Measurements from ENCODE around the gene EID3. TPM values are rescaled to one million over a fixed set of nuclear protein-coding genes. Genes with fewer than 3 reads are reported as not detected.

EID3 gene
- total RNA-seq, 1 experiment from 2014 or later: 2.7 TPM

DNA sequence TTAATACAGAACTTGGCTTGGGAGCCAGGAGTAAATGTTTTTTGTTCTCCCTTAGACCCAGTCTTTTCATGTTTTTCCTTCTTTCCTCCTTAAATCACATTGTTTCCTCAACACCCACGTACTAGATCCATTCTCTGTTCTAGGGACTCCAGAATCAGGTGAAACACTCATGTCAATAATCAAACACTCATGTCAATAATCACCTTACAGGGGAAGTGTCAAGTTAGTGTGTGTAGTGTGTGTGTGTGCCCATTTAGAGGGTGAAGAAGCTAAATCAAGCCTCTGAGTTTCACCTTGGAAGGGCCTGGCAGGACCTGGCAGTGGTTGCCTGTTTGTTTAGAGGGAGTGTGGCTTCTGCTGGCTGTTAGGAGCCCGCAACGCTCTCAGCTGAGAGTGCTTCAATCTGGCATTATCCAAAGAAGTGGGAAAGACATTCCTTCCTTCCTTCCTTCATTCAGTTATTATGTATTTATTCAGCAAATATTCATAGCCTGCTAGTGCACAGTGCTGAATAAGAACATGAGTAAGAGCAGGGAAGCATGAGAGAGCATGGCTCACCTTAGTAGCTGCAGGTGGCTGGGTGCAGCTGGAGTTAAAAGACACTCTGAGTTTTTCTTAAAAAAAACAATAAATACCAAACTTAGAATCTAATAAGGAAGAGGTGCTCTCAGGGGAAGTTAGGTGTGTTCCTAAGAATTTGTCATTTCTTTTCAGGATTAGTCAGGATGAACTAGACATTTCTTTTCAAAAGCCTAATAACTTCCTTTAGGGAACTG lies 17.6 kb upstream of the EID3 start:
- Histone ChIP-seq H3K36me3 (ENCODE audit: insufficient read depth, low read length) (peaks cover 3% of the 10 kb centered on the region; the same call in 1 of the 2 replicates), H3K4me2 (ENCODE audit: low read depth, low read length, poor library complexity, severe bottlenecking) (peak overlapping the region; percentile 96), H3K79me2 (ENCODE audit: low read length) (peaks cover 36% of the 10 kb centered on the region), H3K9me2 (replicated peaks; ENCODE audit: insufficient read depth, low read length) (no peaks in the 10 kb centered on the region), H4K20me1 (ENCODE audit: insufficient read depth, low read depth, low read length) (no peaks in the 10 kb centered on the region), H3K27ac (ENCODE audit: low read length) (peak overlapping the region; percentile 90), H3K4me1 (ENCODE audit: low read length) (peaks cover 35% of the 10 kb centered on the region), H2AFZ (ENCODE audit: low read length) (peak overlapping the region; percentile 74), H3K4me3 (ENCODE audit: low read length) (peak overlapping the region; percentile 74; the same call in 1 of the 2 replicates), H3K9me3 (ENCODE audit: low read length) (no peaks in the 10 kb centered on the region), H3K27me3 (ENCODE audit: low read length) (no peaks in the 10 kb centered on the region), H3K9ac (ENCODE audit: low read length) (peak overlapping the region; percentile 56)
- peak; percentile 56 for DNase-seq

GRCh38 chr12:104286516-104287482 lies 16.7 kb upstream of the EID3 start:
- DNase-seq: peak; percentile 98
- H3K4me3 ChIP-seq (ENCODE audit: low read length): peak overlapping the region; percentile 74
- peaks cover 42% of the 10 kb centered on the region for H3K79me2 ChIP-seq (ENCODE audit: low read length)
- H3K9me2 ChIP-seq (replicated peaks; ENCODE audit: insufficient read depth, low read length): no peaks in the 10 kb centered on the region
- H3K27me3 ChIP-seq (ENCODE audit: low read length): no peaks in the 10 kb centered on the region
- H3K9ac ChIP-seq (ENCODE audit: low read length): peak overlapping the region; percentile 82
- peak overlapping the region; percentile 90 for H3K27ac ChIP-seq (ENCODE audit: low read length)
- H3K36me3 ChIP-seq (ENCODE audit: insufficient read depth, low read length): peaks cover 6% of the 10 kb centered on the region; the same call in 1 of the 2 replicates
- H3K4me2 ChIP-seq (ENCODE audit: low read depth, low read length, poor library complexity, severe bottlenecking): peak overlapping the region; percentile 96
- peaks cover 33% of the 10 kb centered on the region for H3K4me1 ChIP-seq (ENCODE audit: low read length)
- no peaks in the 10 kb centered on the region for H3K9me3 ChIP-seq (ENCODE audit: low read length)
- no peaks in the 10 kb centered on the region for H4K20me1 ChIP-seq (ENCODE audit: insufficient read depth, low read depth, low read length)
- peak overlapping the region; percentile 74; the same call in 1 of the 2 replicates for H2AFZ ChIP-seq (ENCODE audit: low read length)

DNA sequence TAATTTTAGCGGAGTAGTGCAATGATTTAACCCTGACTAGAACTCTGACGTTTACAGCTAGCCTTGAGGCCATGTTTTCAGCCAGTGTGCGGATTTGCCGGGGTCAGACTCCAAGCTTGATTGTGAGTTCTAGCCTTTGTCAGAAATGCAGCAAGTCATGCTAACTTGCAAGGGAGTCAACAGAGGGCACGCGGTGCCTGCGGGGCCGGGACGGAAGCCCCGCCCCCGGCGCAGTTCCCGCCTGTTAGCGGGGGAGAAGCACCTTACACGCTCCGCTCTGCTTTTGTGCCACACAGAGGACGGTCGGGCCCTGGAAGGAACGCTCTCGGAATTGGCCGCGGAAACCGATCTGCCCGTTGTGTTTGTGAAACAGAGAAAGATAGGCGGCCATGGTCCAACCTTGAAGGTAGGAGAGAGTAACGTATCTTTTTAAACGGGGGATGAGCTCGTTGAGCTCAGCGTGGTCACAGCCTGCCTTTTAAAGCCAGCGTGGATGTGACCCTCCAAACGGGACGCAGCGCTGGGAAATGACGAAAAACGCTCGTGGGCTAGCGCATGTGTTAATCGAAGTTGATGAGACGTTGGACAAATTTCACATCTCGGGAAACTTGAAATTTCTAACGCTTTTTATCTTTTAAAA lies 14.8 kb upstream of the EID3 start:
- Histone ChIP-seq H3K4me2 (ENCODE audit: low read depth, low read length, poor library complexity, severe bottlenecking) (peak overlapping the region; percentile 96), H3K36me3 (ENCODE audit: insufficient read depth, low read length) (peaks cover 19% of the 10 kb centered on the region; the same call in 1 of the 2 replicates), H3K79me2 (ENCODE audit: low read length) (peaks cover 61% of the 10 kb centered on the region), H3K9me3 (ENCODE audit: low read length) (no peaks in the 10 kb centered on the region), H3K4me3 (ENCODE audit: low read length) (peak overlapping the region; percentile 74), H3K4me1 (ENCODE audit: low read length) (peaks cover 26% of the 10 kb centered on the region), H2AFZ (ENCODE audit: low read length) (peak overlapping the region; percentile 64; the same call in 1 of the 2 replicates), H3K9ac (ENCODE audit: low read length) (peak overlapping the region; percentile 82), H3K27ac (ENCODE audit: low read length) (peak overlapping the region; percentile 90), H3K27me3 (ENCODE audit: low read length) (no peaks in the 10 kb centered on the region), H4K20me1 (ENCODE audit: insufficient read depth, low read depth, low read length) (peaks cover 8% of the 10 kb centered on the region; the same call in 1 of the 2 replicates), H3K9me2 (replicated peaks; ENCODE audit: insufficient read depth, low read length) (no peaks in the 10 kb centered on the region)
- peak; percentile 95 for DNase-seq

- no peak overlapping the region for H2AFZ ChIP-seq (ENCODE audit: low read length)
- peaks cover 75% of the 10 kb centered on the region for H3K79me2 ChIP-seq (ENCODE audit: low read length)
- no peaks in the 10 kb centered on the region for H3K9me3 ChIP-seq (ENCODE audit: low read length)
- H3K4me1 ChIP-seq (ENCODE audit: low read length): peaks cover 26% of the 10 kb centered on the region
- H4K20me1 ChIP-seq (ENCODE audit: insufficient read depth, low read depth, low read length): peaks cover 15% of the 10 kb centered on the region; the same call in 1 of the 2 replicates
- DNase-seq: no peak
- peaks cover 21% of the 10 kb centered on the region; the same call in 1 of the 2 replicates for H3K36me3 ChIP-seq (ENCODE audit: insufficient read depth, low read length)
- H3K9ac ChIP-seq (ENCODE audit: low read length): no peak overlapping the region
- no peak overlapping the region for H3K27ac ChIP-seq (ENCODE audit: low read length)
- H3K4me2 ChIP-seq (ENCODE audit: low read depth, low read length, poor library complexity, severe bottlenecking): peak overlapping the region; percentile 96
- no peaks in the 10 kb centered on the region for H3K9me2 ChIP-seq (replicated peaks; ENCODE audit: insufficient read depth, low read length)
- H3K4me3 ChIP-seq (ENCODE audit: low read length): no peak overlapping the region
- H3K27me3 ChIP-seq (ENCODE audit: low read length): no peaks in the 10 kb centered on the region
These were observed 13.2 kb upstream of the EID3 start for GRCh38 chr12:104290320-104290719.

- no peak for DNase-seq
- Histone ChIP-seq H3K9me3 (ENCODE audit: low read length) (no peaks in the 10 kb centered on the region), H4K20me1 (ENCODE audit: insufficient read depth, low read depth, low read length) (peaks cover 20% of the 10 kb centered on the region), H3K9me2 (replicated peaks; ENCODE audit: insufficient read depth, low read length) (no peaks in the 10 kb centered on the region), H3K9ac (ENCODE audit: low read length) (no peak overlapping the region), H3K79me2 (ENCODE audit: low read length) (peaks cover 80% of the 10 kb centered on the region), H2AFZ (ENCODE audit: low read length) (no peak overlapping the region), H3K27ac (ENCODE audit: low read length) (no peak overlapping the region), H3K4me1 (ENCODE audit: low read length) (peaks cover 21% of the 10 kb centered on the region), H3K4me2 (ENCODE audit: low read depth, low read length, poor library complexity, severe bottlenecking) (no peak overlapping the region), H3K27me3 (ENCODE audit: low read length) (no peaks in the 10 kb centered on the region), H3K4me3 (ENCODE audit: low read length) (no peak overlapping the region), H3K36me3 (ENCODE audit: insufficient read depth, low read length) (peaks cover 26% of the 10 kb centered on the region; the same call in 1 of the 2 replicates)
These were observed 12.7 kb upstream of the EID3 start for GRCh38 chr12:104290855-104291254.

- no peaks in the 10 kb centered on the region for H3K9me2 ChIP-seq (replicated peaks; ENCODE audit: insufficient read depth, low read length)
- H3K79me2 ChIP-seq (ENCODE audit: low read length): peaks cover 91% of the 10 kb centered on the region
- no peak overlapping the region for H3K27ac ChIP-seq (ENCODE audit: low read length)
- H3K36me3 ChIP-seq (ENCODE audit: insufficient read depth, low read length): peaks cover 33% of the 10 kb centered on the region; the same call in 1 of the 2 replicates
- no peaks in the 10 kb centered on the region for H3K9me3 ChIP-seq (ENCODE audit: low read length)
- no peak overlapping the region for H3K4me3 ChIP-seq (ENCODE audit: low read length)
- no peak for DNase-seq
- H3K4me1 ChIP-seq (ENCODE audit: low read length): peaks cover 13% of the 10 kb centered on the region
- no peak overlapping the region for H3K9ac ChIP-seq (ENCODE audit: low read length)
- no peaks in the 10 kb centered on the region for H3K27me3 ChIP-seq (ENCODE audit: low read length)
- H3K4me2 ChIP-seq (ENCODE audit: low read depth, low read length, poor library complexity, severe bottlenecking): no peak overlapping the region
- no peak overlapping the region for H2AFZ ChIP-seq (ENCODE audit: low read length)
- peaks cover 23% of the 10 kb centered on the region for H4K20me1 ChIP-seq (ENCODE audit: insufficient read depth, low read depth, low read length)
These were observed 11.5 kb upstream of the EID3 start for GRCh38 chr12:104291867-104292524.

- Histone ChIP-seq H3K27ac (ENCODE audit: low read length) (no peak overlapping the region), H4K20me1 (ENCODE audit: insufficient read depth, low read depth, low read length) (peaks cover 30% of the 10 kb centered on the region), H3K4me2 (ENCODE audit: low read depth, low read length, poor library complexity, severe bottlenecking) (no peak overlapping the region)
These were observed 10.4 kb upstream of the EID3 start for GRCh38 chr12:104292872-104293794.

More at GRCh38 chr12:104292872-104293794, 10.4 kb upstream of the EID3 start:
- no peak overlapping the region for H3K4me3 ChIP-seq (ENCODE audit: low read length)
- H3K9me3 ChIP-seq (ENCODE audit: low read length): no peaks in the 10 kb centered on the region
- H3K36me3 ChIP-seq (ENCODE audit: insufficient read depth, low read length): peaks cover 40% of the 10 kb centered on the region; the same call in 1 of the 2 replicates
- no peak for DNase-seq
- no peaks in the 10 kb centered on the region for H3K27me3 ChIP-seq (ENCODE audit: low read length)
- no peak overlapping the region for H3K9ac ChIP-seq (ENCODE audit: low read length)
- H3K79me2 ChIP-seq (ENCODE audit: low read length): peaks cover 90% of the 10 kb centered on the region
- H2AFZ ChIP-seq (ENCODE audit: low read length): no peak overlapping the region
- peaks cover 14% of the 10 kb centered on the region for H3K4me1 ChIP-seq (ENCODE audit: low read length)
- no peaks in the 10 kb centered on the region for H3K9me2 ChIP-seq (replicated peaks; ENCODE audit: insufficient read depth, low read length)
